LHCN-M2 (cell line): ENCODE data around the gene REG3G. TPM values are rescaled to one million over a fixed set of nuclear protein-coding genes. Genes with fewer than 3 reads are reported as not detected.
"Not testable (repeated sequence)": the region's sequence is repeated elsewhere in the genome, so short reads cannot be mapped to it uniquely, and the experiment has no call there.

ENCODE experiments used
- DNase-seq: peaks from one replicate; pipeline ENCODE4 v3.0.0-alpha.2; 2012; ENCODE audit warnings: low read depth
- total RNA-seq: library from RNA; depleted of rRNA; stranded (reverse); fragments of >200 nt; gene quantifications from 2 replicates; pipeline ENCODE4 v1.2.3, GENCODE V29; 2014; rRNA removed

The REG3G gene
- total RNA-seq, 1 experiment from 2014 or later, result not detected

GRCh38 chr2:79016342-79016741 is 9.2 kb upstream of the REG3G start:
- DNase-seq, result no peak

- no peak for DNase-seq
These were observed 559 bp downstream of the REG3G start for GRCh38 chr2:79026061-79026460.

GRCh38 chr2:79039944-79040343 is 14.4 kb downstream of the REG3G start:
- DNase-seq, result no peak

GRCh38 chr2:79041032-79041448 is 15.5 kb downstream of the REG3G start:
- DNase-seq, result no peak

GRCh38 chr2:79053486-79053885 is 28.0 kb downstream of the REG3G start:
- not testable (repeated sequence) for DNase-seq

GRCh38 chr2:79054769-79055168 is 29.3 kb downstream of the REG3G start:
- DNase-seq, result not testable (repeated sequence)

GRCh38 chr2:79065201-79065600 is 39.7 kb downstream of the REG3G start:
- no peak for DNase-seq

- DNase-seq, result no peak
These were observed 45.6 kb downstream of the REG3G start for GRCh38 chr2:79071078-79071477.

Other genes with a start within 250 kb of the REG3G start
- gene REG1B, start 62.3 kb downstream of the REG3G start, total RNA-seq, result not detected in 2 replicates
- not detected in 2 replicates for gene REG1A, start 94.8 kb downstream of the REG3G start, total RNA-seq
- not detected in 2 replicates for gene REG3A, start 134.1 kb downstream of the REG3G start, total RNA-seq